Fibroblast of pulmonary artery (primary cell): Measurements from ENCODE around the gene ATOH8.

Source experiments
- DNase-seq: peaks from one replicate; pipeline ENCODE4 v3.0.0-alpha.2; 2010; ENCODE audit warnings: low read depth
- H3K4me3 ChIP-seq: replicated peaks from 2 replicates; pipeline ENCODE4 v1.5.1; 2011; ENCODE audit warnings: low read depth, mild to moderate bottlenecking, control low read depth, low read length, moderate library complexity
- TF ChIP-seq, protein P1 (sequence below): IDR thresholded peaks from 2 replicates; pipeline ENCODE4 v1.5.1; 2011; ENCODE audit warnings: mild to moderate bottlenecking, control low read depth, low read length, inconsistent platforms; ENCODE audit errors: missing control alignments

ATOH8 gene

DNA sequence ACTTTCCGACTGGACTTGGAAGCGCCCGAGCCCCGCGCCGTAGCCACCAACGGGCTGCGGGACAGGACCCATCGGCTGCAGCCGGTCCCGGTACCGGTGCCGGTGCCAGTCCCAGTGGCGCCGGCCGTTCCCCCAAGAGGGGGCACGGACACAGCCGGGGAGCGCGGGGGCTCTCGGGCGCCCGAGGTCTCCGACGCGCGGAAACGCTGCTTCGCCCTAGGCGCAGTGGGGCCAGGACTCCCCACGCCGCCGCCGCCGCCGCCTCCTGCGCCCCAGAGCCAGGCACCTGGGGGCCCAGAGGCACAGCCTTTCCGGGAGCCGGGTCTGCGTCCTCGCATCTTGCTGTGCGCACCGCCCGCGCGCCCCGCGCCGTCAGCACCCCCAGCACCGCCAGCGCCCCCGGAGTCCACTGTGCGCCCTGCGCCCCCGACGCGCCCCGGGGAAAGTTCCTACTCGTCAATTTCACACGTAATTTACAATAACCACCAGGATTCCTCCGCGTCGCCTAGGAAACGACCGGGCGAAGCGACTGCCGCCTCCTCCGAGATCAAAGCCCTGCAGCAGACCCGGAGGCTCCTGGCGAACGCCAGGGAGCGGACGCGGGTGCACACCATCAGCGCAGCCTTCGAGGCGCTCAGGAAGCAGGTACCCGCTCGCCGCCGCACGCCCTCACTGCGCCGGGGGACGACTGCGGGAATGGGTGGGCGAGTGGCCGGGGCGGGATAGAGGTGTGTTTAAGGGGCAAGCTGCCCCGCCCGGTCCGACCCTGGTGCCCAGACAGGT is 713 bp downstream of the ATOH8 start:
- DNase-seq, result peak; percentile 44
- H3K4me3 ChIP-seq, result peak overlapping the region; percentile 99
- TF ChIP-seq, protein P1, sequence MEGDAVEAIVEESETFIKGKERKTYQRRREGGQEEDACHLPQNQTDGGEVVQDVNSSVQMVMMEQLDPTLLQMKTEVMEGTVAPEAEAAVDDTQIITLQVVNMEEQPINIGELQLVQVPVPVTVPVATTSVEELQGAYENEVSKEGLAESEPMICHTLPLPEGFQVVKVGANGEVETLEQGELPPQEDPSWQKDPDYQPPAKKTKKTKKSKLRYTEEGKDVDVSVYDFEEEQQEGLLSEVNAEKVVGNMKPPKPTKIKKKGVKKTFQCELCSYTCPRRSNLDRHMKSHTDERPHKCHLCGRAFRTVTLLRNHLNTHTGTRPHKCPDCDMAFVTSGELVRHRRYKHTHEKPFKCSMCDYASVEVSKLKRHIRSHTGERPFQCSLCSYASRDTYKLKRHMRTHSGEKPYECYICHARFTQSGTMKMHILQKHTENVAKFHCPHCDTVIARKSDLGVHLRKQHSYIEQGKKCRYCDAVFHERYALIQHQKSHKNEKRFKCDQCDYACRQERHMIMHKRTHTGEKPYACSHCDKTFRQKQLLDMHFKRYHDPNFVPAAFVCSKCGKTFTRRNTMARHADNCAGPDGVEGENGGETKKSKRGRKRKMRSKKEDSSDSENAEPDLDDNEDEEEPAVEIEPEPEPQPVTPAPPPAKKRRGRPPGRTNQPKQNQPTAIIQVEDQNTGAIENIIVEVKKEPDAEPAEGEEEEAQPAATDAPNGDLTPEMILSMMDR, result no peak

GRCh38 chr2:85755122-85756027 is 1.6 kb downstream of the ATOH8 start:
- peak overlapping the region; percentile 99 for H3K4me3 ChIP-seq
- peak; percentile 83 for DNase-seq
- TF ChIP-seq, protein P1, result no peak

DNA sequence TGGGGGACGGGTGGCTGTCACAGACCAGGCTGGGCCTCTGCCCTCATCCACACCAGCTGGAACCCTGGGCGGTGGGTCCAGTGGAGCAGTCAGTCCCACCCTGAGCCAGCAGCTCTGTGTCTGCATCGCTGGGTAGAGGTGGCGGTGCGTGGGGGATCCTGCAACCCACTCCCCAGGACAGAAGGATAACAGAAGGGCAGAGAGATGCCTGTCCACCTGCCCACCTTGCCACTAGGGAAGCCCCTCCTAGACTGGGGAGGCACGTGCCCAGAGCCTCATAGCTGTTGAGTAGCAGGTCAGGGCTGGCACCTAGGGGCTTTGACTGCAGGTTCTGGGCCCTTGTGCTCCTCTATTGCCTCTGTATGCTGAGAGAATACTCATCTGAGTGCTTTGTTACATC is 2.4 kb downstream of the ATOH8 start:
- DNase-seq, result no peak
- H3K4me3 ChIP-seq, result peak overlapping the region; percentile 99
- TF ChIP-seq, protein P1, result no peak

- TF ChIP-seq, protein P1, result no peak
- peak overlapping the region; percentile 99 for H3K4me3 ChIP-seq
- DNase-seq, result no peak
Measured at GRCh38 chr2:85756822-85757435, 3.1 kb downstream of the ATOH8 start.

DNA sequence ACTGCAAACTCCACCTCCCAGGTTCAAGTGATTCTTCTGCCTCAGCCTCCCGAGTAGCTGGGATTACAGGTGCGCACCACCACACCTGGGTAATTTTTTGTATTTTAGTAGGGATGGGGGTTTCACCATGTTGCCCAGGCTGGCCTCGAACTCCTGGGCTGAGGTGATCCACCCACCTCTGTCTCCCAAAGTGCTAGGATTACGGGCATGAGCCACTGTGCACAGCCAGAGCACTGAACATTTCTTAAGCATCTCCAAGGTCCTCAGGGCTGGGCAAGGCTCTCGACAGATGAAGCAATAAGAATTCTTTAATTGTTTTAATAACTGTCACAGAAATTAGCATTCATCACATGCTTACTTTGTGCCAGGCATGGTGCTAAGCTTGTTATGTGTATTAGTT is 4.1 kb downstream of the ATOH8 start:
- peak overlapping the region; percentile 25 for H3K4me3 ChIP-seq
- no peak for DNase-seq
- TF ChIP-seq, protein P1, result no peak

GRCh38 chr2:85758361-85759256 is 4.8 kb downstream of the ATOH8 start:
- H3K4me3 ChIP-seq, result peak overlapping the region; percentile 25
- TF ChIP-seq, protein P1, result no peak
- DNase-seq, result no peak
